Trophoblast cell (in vitro differentiated cells and primary cell): ENCODE results near the gene FZD4.
A peak's percentile ranks its signal among the peaks of the same experiment; 100 is the strongest.
"Not testable (repeated sequence)": the region's sequence is repeated elsewhere in the genome, so short reads cannot be mapped to it uniquely, and the experiment has no call there.

ENCODE experiments used
- DNase-seq, 2 donors: peaks; one replicate each; pipeline ENCODE4 v3.0.0-alpha.2; 2016
- H2AFZ ChIP-seq: 2 replicates; pipeline ENCODE4 v1.6.1; 2013; ENCODE audit warnings: low read length, moderate library complexity, mild to moderate bottlenecking; ENCODE audit not compliant: insufficient read depth, poor library complexity
- H2AK5ac ChIP-seq: 2 replicates; pipeline ENCODE4 v1.6.1; 2013; ENCODE audit warnings: mild to moderate bottlenecking, low read length
- H2BK120ac ChIP-seq: 2 replicates; pipeline ENCODE4 v1.6.1; 2013; ENCODE audit warnings: low read length, mild to moderate bottlenecking, moderate library complexity; ENCODE audit not compliant: insufficient read depth, poor library complexity
- H2BK12ac ChIP-seq: 2 replicates; pipeline ENCODE4 v1.6.1; 2013; ENCODE audit warnings: mild to moderate bottlenecking, low read length, moderate library complexity
- H2BK5ac ChIP-seq: 2 replicates; pipeline ENCODE4 v1.6.1; 2013; ENCODE audit warnings: low read length, low read depth, moderate library complexity, mild to moderate bottlenecking; ENCODE audit not compliant: poor library complexity
- H3K14ac ChIP-seq: 2 replicates; pipeline ENCODE4 v1.6.1; 2013; ENCODE audit warnings: mild to moderate bottlenecking, low read length
- H3K18ac ChIP-seq: 2 replicates; pipeline ENCODE4 v1.6.1; 2013; ENCODE audit warnings: mild to moderate bottlenecking, low read length
- H3K23ac ChIP-seq: 2 replicates; pipeline ENCODE4 v1.6.1; 2013; ENCODE audit warnings: low read length
- H3K27ac ChIP-seq: 2 replicates; pipeline ENCODE4 v1.5.1; 2013; ENCODE audit warnings: low read depth, mild to moderate bottlenecking, inconsistent platforms, low read length, moderate library complexity
- H3K27me3 ChIP-seq: 2 replicates; pipeline ENCODE4 v1.6.1; 2013; ENCODE audit warnings: inconsistent platforms, mild to moderate bottlenecking, low read length, moderate library complexity; ENCODE audit not compliant: insufficient read depth
- H3K36me3 ChIP-seq, 2 experiments: 1 replicate in 1 of 2; 2 replicates in 1 of 2; pipeline ENCODE4 v1.6.1; 2013; ENCODE audit warnings: low read length in 2 of 2, mild to moderate bottlenecking in 2 of 2, moderate library complexity in 1 of 2; ENCODE audit not compliant: insufficient read depth in 2 of 2, control insufficient read depth in 1 of 2
- H3K4ac ChIP-seq: 2 replicates; pipeline ENCODE4 v1.6.1; 2013; ENCODE audit warnings: low read depth, mild to moderate bottlenecking, low read length, moderate library complexity
- H3K4me1 ChIP-seq, 2 experiments: 1 replicate in 1 of 2; 2 replicates in 1 of 2; pipeline ENCODE4 v1.6.1; 2013; ENCODE audit warnings: low read length in 2 of 2, mild to moderate bottlenecking in 2 of 2, moderate library complexity in 1 of 2; ENCODE audit not compliant: insufficient read depth in 2 of 2, control insufficient read depth in 1 of 2
- H3K4me2 ChIP-seq: 2 replicates; pipeline ENCODE4 v1.6.1; 2013; ENCODE audit warnings: inconsistent platforms, mild to moderate bottlenecking, low read length, moderate library complexity
- H3K4me3 ChIP-seq: 2 replicates; pipeline ENCODE4 v1.5.1; 2013; ENCODE audit warnings: mild to moderate bottlenecking, low read depth, low read length, inconsistent platforms
- H3K79me1 ChIP-seq: one replicate; pipeline ENCODE4 v1.6.1; 2013; ENCODE audit warnings: low read length
- H3K79me2 ChIP-seq: 2 replicates; pipeline ENCODE4 v1.6.1; 2013; ENCODE audit warnings: low read length, mild to moderate bottlenecking; ENCODE audit not compliant: control insufficient read depth, insufficient read depth, poor library complexity
- H3K9ac ChIP-seq: 2 replicates; pipeline ENCODE4 v1.6.1; 2013; ENCODE audit warnings: mild to moderate bottlenecking, low read length
- H3K9me3 ChIP-seq: 2 replicates; pipeline ENCODE4 v1.6.1; 2013; ENCODE audit warnings: low read depth, mild to moderate bottlenecking, control low read depth, inconsistent platforms, low read length; ENCODE audit not compliant: insufficient read depth
- H4K12ac ChIP-seq: 2 replicates; pipeline ENCODE4 v1.6.1; 2013; ENCODE audit warnings: low read depth, mild to moderate bottlenecking, low read length, moderate library complexity
- H4K8ac ChIP-seq: 2 replicates; pipeline ENCODE4 v1.6.1; 2013; ENCODE audit warnings: low read depth, mild to moderate bottlenecking, low read length, moderate library complexity
- H4K91ac ChIP-seq: one replicate; pipeline ENCODE4 v1.6.1; 2013; ENCODE audit warnings: low read depth, mild to moderate bottlenecking, low read length, moderate library complexity
- WGBS: extraction: QIAGEN DNeasy Blood & Tissue Kit; methylation state at CpG from one replicate; pipeline ENCODE4 v1.1.7; 2013; ENCODE audit warnings: missing lambda C conversion rate; ENCODE audit not compliant: insufficient read length, insufficient coverage; ENCODE audit errors: extremely low coverage; 5-methylcytosine and 5-hydroxymethylcytosine counted together

The FZD4 gene

DNA sequence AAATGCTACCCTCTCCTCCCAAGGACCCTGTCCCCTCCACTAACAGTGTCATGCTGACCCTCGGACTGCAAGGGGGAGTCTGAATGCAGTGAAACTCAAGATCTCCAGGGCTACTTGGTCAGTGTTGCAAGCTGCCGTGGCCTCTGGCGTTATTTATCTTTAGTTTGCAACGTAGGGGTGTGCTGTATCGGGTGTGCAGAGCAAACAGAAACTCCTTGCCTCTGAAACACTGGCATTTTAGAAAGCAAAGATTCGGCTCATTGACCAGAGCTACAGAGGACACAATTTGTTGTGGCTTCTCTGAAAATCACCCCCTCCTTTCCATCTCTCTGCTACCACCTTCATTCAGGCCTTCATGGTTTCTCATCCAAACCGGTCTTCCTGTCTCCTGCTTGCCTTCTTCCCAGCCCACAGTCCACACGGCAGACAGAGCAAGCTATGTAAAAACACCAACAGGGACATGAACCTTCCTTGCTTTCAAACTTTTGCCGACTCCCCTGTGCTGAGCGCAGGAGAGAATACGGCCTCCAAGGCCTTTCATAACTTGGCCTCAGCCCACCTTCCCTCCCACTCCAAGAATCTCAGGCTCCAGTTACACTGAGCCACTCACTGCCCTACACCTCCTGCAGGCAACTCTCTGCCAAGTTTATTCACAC is 14.9 kb downstream of the FZD4 start:
- Histone ChIP-seq H3K4me2 (no peak overlapping the region), H4K8ac (peak overlapping the region; percentile 94), H4K91ac (no peak overlapping the region), H3K79me2 (no peaks in the 10 kb centered on the region), H3K4ac (no peak overlapping the region), H2AFZ (peak overlapping the region; percentile 88), H3K18ac (peak overlapping the region; percentile 82), H3K4me1 (peaks cover 7 to 16% of the 10 kb centered on the region in 2 experiments), H3K36me3 (peaks cover 0 to 2% of the 10 kb centered on the region in 2 experiments), H3K14ac (peak overlapping the region; percentile 63), H3K4me3 (no peak overlapping the region), H3K9ac (no peak overlapping the region), H3K27ac (no peak overlapping the region), H2AK5ac (no peak overlapping the region), H2BK120ac (peak overlapping the region; percentile 89), H2BK5ac (no peak overlapping the region), H3K27me3 (no peaks in the 10 kb centered on the region), H3K9me3 (no peaks in the 10 kb centered on the region), H3K23ac (no peak overlapping the region), H2BK12ac (peak overlapping the region; percentile 85), H3K79me1 (peaks cover 2% of the 10 kb centered on the region), H4K12ac (no peak overlapping the region)
- WGBS = no CpG with 5 or more reads among the region's 11 CpGs
- no peak for DNase-seq

DNA sequence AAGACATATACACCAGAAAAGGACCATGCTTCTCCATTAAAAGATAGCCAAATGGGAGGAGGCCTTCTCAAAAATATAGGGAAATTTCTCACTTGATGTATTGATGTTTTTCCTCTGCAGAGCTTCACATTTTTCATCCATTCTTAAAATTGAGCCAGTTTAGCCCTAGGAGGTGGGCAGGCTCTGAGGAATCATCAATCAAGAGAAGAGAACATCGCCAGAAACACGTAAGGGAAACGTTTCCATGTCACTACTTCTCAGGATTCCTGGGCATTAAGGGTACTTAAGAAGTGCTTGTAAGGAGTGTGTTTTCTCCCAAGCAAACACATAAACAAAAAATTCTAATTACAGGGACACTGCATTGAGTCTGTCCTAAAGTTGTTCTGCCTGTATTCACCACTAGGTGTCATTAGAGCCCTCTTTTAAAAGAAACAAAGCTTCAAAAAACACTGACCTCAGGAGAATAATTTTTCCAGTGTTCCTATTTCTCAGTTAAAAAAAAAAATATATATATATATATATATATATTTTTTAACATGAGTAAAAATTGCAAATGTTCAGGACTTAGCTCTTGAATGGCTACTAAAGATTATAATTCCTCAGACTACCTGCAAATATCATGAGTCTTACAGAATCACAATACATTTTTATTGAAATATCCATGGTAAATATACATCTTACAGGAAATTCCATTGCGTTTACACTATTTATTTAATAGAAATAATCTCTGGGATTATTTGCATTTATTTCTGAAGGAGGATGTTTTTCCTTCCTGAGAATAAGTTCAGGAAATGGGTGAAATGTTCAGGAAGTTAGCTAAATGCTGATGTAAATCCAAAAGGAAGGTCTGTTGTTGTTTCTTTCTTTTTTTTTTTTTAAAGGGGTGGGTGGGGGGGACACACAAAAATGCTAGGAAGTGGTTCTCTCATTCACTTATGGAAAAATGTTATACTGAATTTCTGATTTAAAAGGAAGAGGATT is 16.0 kb downstream of the FZD4 start:
- no peak overlapping the region for H3K4ac ChIP-seq
- no CpG with 5 or more reads among the region's 4 CpGs for WGBS

DNA sequence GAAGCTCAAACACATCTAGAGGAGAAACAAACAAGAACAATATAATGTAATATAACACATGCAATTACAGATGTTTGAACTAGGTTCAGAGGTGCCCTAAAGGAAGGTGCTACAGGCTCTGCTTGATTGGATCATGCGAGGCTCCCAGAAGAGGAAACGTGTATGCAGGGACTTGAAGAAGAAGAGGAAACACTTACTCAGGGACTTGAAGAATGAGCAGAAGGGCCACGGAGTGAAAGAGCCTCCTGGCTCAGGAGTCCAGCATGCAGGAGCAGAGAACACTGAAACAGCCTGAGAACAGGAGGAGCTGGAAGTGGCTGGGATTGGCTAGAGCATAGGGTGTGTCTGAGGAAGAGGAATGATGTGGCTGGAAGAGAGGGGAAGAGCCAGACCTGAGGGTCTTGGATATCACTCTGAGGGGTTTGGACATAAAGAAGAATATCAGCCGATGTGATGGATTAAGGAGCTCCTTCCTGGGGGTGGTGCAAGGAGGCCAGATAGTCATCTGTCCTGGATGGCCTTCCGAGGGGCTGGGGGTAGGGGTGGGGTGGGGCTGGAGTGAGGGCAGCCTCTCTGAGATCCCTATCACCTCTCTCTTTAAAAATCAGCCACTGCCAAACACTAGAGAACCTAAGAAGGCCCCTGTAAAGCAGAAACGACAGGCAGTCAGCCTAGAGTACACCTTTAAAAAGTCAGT is 16.8 kb downstream of the FZD4 start:
- H2AFZ ChIP-seq = peak overlapping the region; percentile 3
- no peak overlapping the region for H2BK5ac ChIP-seq
- no CpG with 5 or more reads among the region's 6 CpGs for WGBS
- H3K18ac ChIP-seq = no peak overlapping the region
- H4K12ac ChIP-seq = no peak overlapping the region
- H3K4me2 ChIP-seq = no peak overlapping the region
- H4K91ac ChIP-seq = peak overlapping the region; percentile 14
- H3K14ac ChIP-seq = peak overlapping the region; percentile 28
- H3K36me3 ChIP-seq = peaks cover 0 to 2% of the 10 kb centered on the region in 2 experiments
- no peak overlapping the region for H3K4me3 ChIP-seq
- DNase-seq = no peak
- no peak overlapping the region for H3K23ac ChIP-seq
- H3K79me2 ChIP-seq = no peaks in the 10 kb centered on the region
- no peak overlapping the region for H2BK120ac ChIP-seq
- no peak overlapping the region for H3K4ac ChIP-seq
- H3K27ac ChIP-seq = no peak overlapping the region
- peak overlapping the region; percentile 22 for H4K8ac ChIP-seq
- peak overlapping the region; percentile 70 for H2BK12ac ChIP-seq
- H3K9ac ChIP-seq = no peak overlapping the region
- peaks cover 8 to 20% of the 10 kb centered on the region in 2 experiments for H3K4me1 ChIP-seq
- H3K9me3 ChIP-seq = no peaks in the 10 kb centered on the region
- no peaks in the 10 kb centered on the region for H3K27me3 ChIP-seq
- peaks cover 2% of the 10 kb centered on the region for H3K79me1 ChIP-seq
- peak overlapping the region; percentile 12 for H2AK5ac ChIP-seq

More for the DNA sequence above, 16.0 kb downstream of the FZD4 start:
- no peak overlapping the region for H2AK5ac ChIP-seq
- no peaks in the 10 kb centered on the region for H3K9me3 ChIP-seq
- no peak overlapping the region for H4K91ac ChIP-seq
- no peak overlapping the region for H3K27ac ChIP-seq
- no peak overlapping the region for H3K4me3 ChIP-seq
- no peak overlapping the region for H2AFZ ChIP-seq
- no peak overlapping the region for H3K23ac ChIP-seq
- H2BK12ac ChIP-seq = no peak overlapping the region
- H3K18ac ChIP-seq = no peak overlapping the region
- no peak overlapping the region for H4K12ac ChIP-seq
- H3K14ac ChIP-seq = no peak overlapping the region
- H2BK120ac ChIP-seq = no peak overlapping the region
- peaks cover 2% of the 10 kb centered on the region for H3K79me1 ChIP-seq
- H3K4me1 ChIP-seq = peaks cover 7 to 18% of the 10 kb centered on the region in 2 experiments
- no peak overlapping the region for H4K8ac ChIP-seq
- DNase-seq = peak in 1 of 2 donors; percentile 82
- no peak overlapping the region for H3K4me2 ChIP-seq
- peaks cover 0 to 2% of the 10 kb centered on the region in 2 experiments for H3K36me3 ChIP-seq
- no peak overlapping the region for H2BK5ac ChIP-seq
- no peaks in the 10 kb centered on the region for H3K27me3 ChIP-seq
- no peak overlapping the region for H3K9ac ChIP-seq
- no peaks in the 10 kb centered on the region for H3K79me2 ChIP-seq

DNA sequence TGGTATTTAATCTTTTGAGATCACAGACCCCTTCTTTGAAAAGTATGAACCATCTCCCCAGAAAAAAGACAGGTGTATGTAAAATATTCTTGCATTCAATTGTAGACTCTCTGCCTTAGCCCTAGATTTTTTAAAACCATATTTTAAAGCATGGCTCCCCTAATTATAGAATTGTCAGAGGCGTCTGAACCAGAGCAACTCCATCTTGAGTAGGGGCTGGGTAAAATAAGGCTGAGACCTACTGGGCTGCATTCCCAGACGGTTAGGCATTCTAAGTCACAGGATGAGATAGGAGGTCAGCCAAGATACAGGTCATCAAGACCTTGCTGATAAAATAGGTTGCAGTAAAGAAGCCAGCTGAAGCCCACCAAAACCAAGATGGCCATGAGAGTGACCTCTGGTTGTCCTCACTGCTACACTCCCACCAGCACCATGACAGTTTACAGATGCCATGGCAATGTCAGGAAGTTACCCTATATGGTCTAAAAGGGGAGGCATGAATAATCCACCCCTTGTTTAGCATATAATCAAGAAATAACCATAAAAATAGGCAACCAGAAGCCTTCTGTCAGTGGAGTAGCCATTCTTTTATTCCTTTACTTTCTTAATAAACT is 17.9 kb downstream of the FZD4 start:
- not testable (repeated sequence) for H3K79me2 ChIP-seq, H2BK5ac ChIP-seq, H3K9me3 ChIP-seq, H3K4me2 ChIP-seq, H3K27me3 ChIP-seq, H3K36me3 ChIP-seq, H4K12ac ChIP-seq, H2AFZ ChIP-seq, H2AK5ac ChIP-seq, H3K27ac ChIP-seq, H3K9ac ChIP-seq, H3K14ac ChIP-seq, H3K18ac ChIP-seq, H3K79me1 ChIP-seq, H2BK12ac ChIP-seq, H3K4me3 ChIP-seq, H4K91ac ChIP-seq, H4K8ac ChIP-seq, H2BK120ac ChIP-seq, DNase-seq, H3K23ac ChIP-seq, H3K4ac ChIP-seq
- no CpG with 5 or more reads among the region's 2 CpGs for WGBS
- H3K4me1 ChIP-seq = peaks cover 14 to 26% of the 10 kb centered on the region in 2 experiments
